Measurements from ENCODE around the gene CASP4. TPM values are rescaled to one million over a fixed set of nuclear protein-coding genes. Genes with fewer than 3 reads are reported as not detected.
"Not testable (repeated sequence)": the region's sequence is repeated elsewhere in the genome, so short reads cannot be mapped to it uniquely, and the experiment has no call there.

Gene CASP4
- total RNA-seq, 2 experiments from 2014 or later, result 39.6 to 42.9 TPM

DNA sequence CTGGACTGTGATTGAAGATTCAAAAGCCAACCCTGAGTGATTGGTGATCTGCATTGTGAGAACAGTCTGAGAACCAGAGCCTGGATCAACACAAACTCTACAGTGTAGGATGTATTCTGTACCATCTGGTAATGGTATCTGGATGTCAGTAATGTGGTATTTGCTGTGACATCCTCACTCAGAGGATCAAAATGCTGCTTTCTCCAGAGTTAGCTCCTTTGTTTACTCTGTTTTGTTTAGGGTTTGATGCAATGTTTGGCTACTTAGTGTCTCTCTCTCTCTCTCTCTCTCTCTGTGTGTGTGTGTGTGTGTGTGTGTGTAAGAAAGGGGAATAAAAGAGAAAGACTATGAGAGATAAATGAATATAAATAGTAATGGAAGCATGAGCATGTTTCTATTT is 24.3 kb downstream of the CASP4 start:
- ATAC-seq, result no peak
- DNase-seq, result no peak
- TF ChIP-seq, protein P1, sequence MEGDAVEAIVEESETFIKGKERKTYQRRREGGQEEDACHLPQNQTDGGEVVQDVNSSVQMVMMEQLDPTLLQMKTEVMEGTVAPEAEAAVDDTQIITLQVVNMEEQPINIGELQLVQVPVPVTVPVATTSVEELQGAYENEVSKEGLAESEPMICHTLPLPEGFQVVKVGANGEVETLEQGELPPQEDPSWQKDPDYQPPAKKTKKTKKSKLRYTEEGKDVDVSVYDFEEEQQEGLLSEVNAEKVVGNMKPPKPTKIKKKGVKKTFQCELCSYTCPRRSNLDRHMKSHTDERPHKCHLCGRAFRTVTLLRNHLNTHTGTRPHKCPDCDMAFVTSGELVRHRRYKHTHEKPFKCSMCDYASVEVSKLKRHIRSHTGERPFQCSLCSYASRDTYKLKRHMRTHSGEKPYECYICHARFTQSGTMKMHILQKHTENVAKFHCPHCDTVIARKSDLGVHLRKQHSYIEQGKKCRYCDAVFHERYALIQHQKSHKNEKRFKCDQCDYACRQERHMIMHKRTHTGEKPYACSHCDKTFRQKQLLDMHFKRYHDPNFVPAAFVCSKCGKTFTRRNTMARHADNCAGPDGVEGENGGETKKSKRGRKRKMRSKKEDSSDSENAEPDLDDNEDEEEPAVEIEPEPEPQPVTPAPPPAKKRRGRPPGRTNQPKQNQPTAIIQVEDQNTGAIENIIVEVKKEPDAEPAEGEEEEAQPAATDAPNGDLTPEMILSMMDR (IDR thresholded peaks at IDR 0.05), result no peak
- ChIA-PET POLR2A (interaction anchor here (0.6 kb wide), 1 partner anchor 80 kb away, joined by 4 read pairs; no protein-coding TSS in a partner anchor), CTCF (interaction anchor here (0.9 to 1.3 kb wide), 2 partner anchors 22 to 53 kb away, joined by 3 read pairs; no protein-coding TSS in a partner anchor)
- Mint-ChIP-seq H3K9me3 (no peaks in the 10 kb centered on the region), H3K4me3 (no peak overlapping the region), H3K36me3 (ENCODE audit: low read depth) (peaks cover 57% of the 10 kb centered on the region), H3K27me3 (no peaks in the 10 kb centered on the region), H3K27ac (no peak overlapping the region), H3K4me1 (ENCODE audit: low read depth) (peaks cover 10% of the 10 kb centered on the region)
- intact Hi-C loops (cut with micrococcal nuclease), result no loop called here

DNA sequence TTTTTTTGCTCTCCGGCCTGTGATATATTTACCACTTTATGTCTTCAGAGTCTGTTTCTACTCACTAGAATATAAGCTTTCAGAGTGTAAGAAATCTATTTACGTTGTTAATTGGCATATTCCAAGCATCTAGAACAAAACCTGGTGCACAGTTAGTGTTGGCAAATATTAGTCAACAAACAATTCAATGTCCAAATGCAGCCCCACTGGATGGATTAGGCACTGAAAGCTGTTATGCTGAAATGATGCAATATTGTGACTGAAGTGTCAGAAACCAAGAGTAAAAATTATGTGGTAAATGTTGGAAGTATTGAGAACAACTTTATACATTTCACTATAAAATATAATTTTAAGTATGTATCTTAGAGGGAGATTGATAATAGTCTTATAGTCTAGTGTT is 24.8 kb downstream of the CASP4 start:
- intact Hi-C loops (cut with micrococcal nuclease), result no loop called here
- ATAC-seq (no peak), DNase-seq (no peak)
- TF ChIP-seq, protein P1 (IDR thresholded peaks at IDR 0.05), result no peak
- Mint-ChIP-seq H3K9me3 (no peaks in the 10 kb centered on the region), H3K4me1 (ENCODE audit: low read depth) (peaks cover 10% of the 10 kb centered on the region), H3K36me3 (ENCODE audit: low read depth) (peaks cover 52% of the 10 kb centered on the region), H3K27me3 (no peaks in the 10 kb centered on the region), H3K27ac (no peak overlapping the region), H3K4me3 (no peak overlapping the region)
- POLR2A ChIA-PET, result interaction anchor here (0.6 kb wide), 1 partner anchor 79 kb away, joined by 4 read pairs; no protein-coding TSS in a partner anchor
- CTCF ChIA-PET, result interaction anchor here (0.9 to 1.3 kb wide), 2 partner anchors 22 to 52 kb away, joined by 3 read pairs; no protein-coding TSS in a partner anchor

DNA sequence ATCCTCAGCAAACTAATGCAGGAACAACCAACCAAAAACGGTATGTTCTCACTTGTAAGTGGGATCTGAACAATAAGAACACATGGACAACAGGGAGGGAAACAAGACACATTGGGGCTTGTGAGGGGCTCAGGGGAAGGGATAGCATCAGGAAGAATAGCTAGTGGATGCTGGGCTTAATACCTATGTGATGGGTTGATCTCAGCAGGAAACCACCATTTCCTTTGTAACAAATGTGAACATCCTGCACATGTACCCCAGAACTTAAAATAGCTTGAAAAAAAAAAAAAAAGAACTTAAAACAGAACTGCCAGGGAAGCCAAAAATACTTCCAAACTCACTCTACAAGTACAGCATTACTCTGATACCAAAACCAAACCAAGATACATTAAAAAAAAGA is 33.8 kb downstream of the CASP4 start:
- peaks cover 20% of the 10 kb centered on the region for H3K4me1 Mint-ChIP-seq (ENCODE audit: low read depth)
- ATAC-seq, result no peak
- TF ChIP-seq, protein P1 (IDR thresholded peaks at IDR 0.05), result no peak
- CTCF ChIA-PET, result interaction anchor here (1.2 kb wide), 1 partner anchor 11 kb away, joined by 3 read pairs; no protein-coding TSS in a partner anchor
- peaks cover 12% of the 10 kb centered on the region for H3K9me3 Mint-ChIP-seq
- H3K27ac Mint-ChIP-seq, result peak overlapping the region; percentile 59
- DNase-seq, result no peak
- H3K36me3 Mint-ChIP-seq (ENCODE audit: low read depth), result peaks cover 8% of the 10 kb centered on the region
- H3K27me3 Mint-ChIP-seq, result no peaks in the 10 kb centered on the region
- intact Hi-C loops (cut with micrococcal nuclease), result no loop called here
- no peak overlapping the region for H3K4me3 Mint-ChIP-seq
- POLR2A ChIA-PET, result no interaction called here

DNA sequence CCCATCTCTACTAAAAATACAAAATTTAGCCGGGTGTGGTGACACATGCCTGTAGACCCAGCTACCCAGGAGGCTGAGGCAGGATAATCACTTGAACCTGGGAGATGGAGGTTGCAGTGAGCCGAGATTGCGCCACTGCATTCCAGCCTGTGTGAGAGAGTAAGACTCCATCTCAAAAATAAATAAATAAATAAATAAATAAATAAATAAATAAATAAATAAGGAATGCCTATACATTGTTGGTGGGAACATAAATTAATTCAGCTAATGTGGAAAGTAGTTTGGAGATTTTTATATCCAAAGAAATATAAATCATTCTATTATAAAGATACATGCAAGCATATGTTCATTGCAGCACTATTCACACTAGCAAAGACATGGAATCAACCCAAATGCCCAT is 34.3 kb downstream of the CASP4 start:
- CTCF ChIA-PET, result interaction anchor here (1.2 kb wide), 1 partner anchor 11 kb away, joined by 3 read pairs; no protein-coding TSS in a partner anchor
- ATAC-seq; H3K27me3 Mint-ChIP-seq; H3K4me3 Mint-ChIP-seq; POLR2A ChIA-PET; H3K27ac Mint-ChIP-seq; intact Hi-C loops (cut with micrococcal nuclease); DNase-seq: not testable (repeated sequence)
- H3K4me1 Mint-ChIP-seq (ENCODE audit: low read depth), result peaks cover 20% of the 10 kb centered on the region
- peaks cover 11% of the 10 kb centered on the region for H3K36me3 Mint-ChIP-seq (ENCODE audit: low read depth)
- H3K9me3 Mint-ChIP-seq, result peaks cover 18% of the 10 kb centered on the region

DNA sequence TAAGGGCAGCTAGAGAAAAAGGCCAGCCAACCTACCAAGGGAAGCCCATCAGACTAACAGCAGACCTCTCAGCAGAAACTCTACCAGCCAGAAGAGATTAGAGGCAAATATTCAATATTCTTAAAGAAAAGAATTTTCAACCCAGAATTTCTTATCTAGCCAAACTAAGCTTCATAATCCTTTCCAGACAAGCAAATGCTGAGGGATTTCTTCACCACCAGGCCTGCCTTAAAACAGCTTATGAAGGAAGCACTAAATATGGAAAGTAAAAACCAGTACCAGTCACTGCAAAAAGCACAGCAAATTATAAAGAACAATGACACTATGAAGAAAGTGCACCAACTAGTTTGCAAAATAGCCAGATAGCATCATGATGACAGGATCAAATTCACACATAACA is 39.6 kb downstream of the CASP4 start:
- ChIA-PET CTCF (interaction anchor here (1.0 kb wide), 1 partner anchor 11 kb away, joined by 3 read pairs; no protein-coding TSS in a partner anchor), POLR2A (no interaction called here)
- H3K27me3 Mint-ChIP-seq, result no peaks in the 10 kb centered on the region
- no peak overlapping the region for H3K4me3 Mint-ChIP-seq
- H3K9me3 Mint-ChIP-seq, result peaks cover 32% of the 10 kb centered on the region
- peaks cover 20% of the 10 kb centered on the region for H3K36me3 Mint-ChIP-seq (ENCODE audit: low read depth)
- TF ChIP-seq, protein P1 (IDR thresholded peaks at IDR 0.05), result no peak
- ATAC-seq (no peak), DNase-seq (no peak)
- intact Hi-C loops (cut with micrococcal nuclease), result no loop called here
- H3K4me1 Mint-ChIP-seq (ENCODE audit: low read depth), result peaks cover 4% of the 10 kb centered on the region
- no peak overlapping the region for H3K27ac Mint-ChIP-seq
